Neural cell (in vitro differentiated cells): ENCODE measurements around the gene LUM. TPM values are rescaled to one million over a fixed set of nuclear protein-coding genes. Genes with fewer than 3 reads are reported as not detected.

Source experiments
- H2AFZ ChIP-seq: fragments of 200-600, 300-800 bp; sonication (generic), shearing (Covaris generic); 2 replicates; pipeline ENCODE4 v1.6.0; 2014; ENCODE audit warnings: low read depth, mild to moderate bottlenecking, antibody characterized with exemption, low read length, moderate library complexity
- H3F3A ChIP-seq: fragments of 200-600 bp; shearing (Covaris generic); 2 replicates; pipeline ENCODE4 v1.6.1; 2016; ENCODE audit warnings: mild to moderate bottlenecking, moderate library complexity, mixed read lengths, antibody characterized with exemption, low read length; ENCODE audit not compliant: insufficient read depth, poor library complexity, severe bottlenecking
- H3K27ac ChIP-seq: fragments of 200-600, 300-800 bp; sonication (generic), shearing (Covaris generic); 2 replicates; pipeline ENCODE4 v1.5.1; 2014; ENCODE audit warnings: mild to moderate bottlenecking, low read length, moderate library complexity
- H3K27me3 ChIP-seq: fragments of 300-800, 200-600 bp; sonication (generic), shearing (Covaris generic); 2 replicates; pipeline ENCODE4 v1.6.0; 2014; ENCODE audit warnings: mild to moderate bottlenecking, low read depth, low read length, moderate library complexity; ENCODE audit not compliant: insufficient read depth
- H3K36me3 ChIP-seq: fragments of 300-800, 200-600 bp; sonication (generic), shearing (Covaris generic); 2 replicates; pipeline ENCODE4 v1.5.1; 2014; ENCODE audit warnings: mild to moderate bottlenecking, antibody characterized with exemption, low read length, moderate library complexity; ENCODE audit not compliant: insufficient read depth
- H3K4me2 ChIP-seq: fragments of 300-800, 200-600 bp; sonication (generic), shearing (Covaris generic); 2 replicates; pipeline ENCODE4 v1.6.0; 2014; ENCODE audit warnings: mild to moderate bottlenecking, low read length
- H3K4me3 ChIP-seq: fragments of 300-800, 200-600 bp; sonication (generic), shearing (Covaris generic); 2 replicates; pipeline ENCODE4 v1.5.1; 2014; ENCODE audit warnings: mild to moderate bottlenecking, low read length, moderate library complexity
- H3K79me2 ChIP-seq: fragments of 200-600 bp; shearing (Covaris generic); replicated peaks from 2 replicates; pipeline ENCODE4 v1.6.0; 2014; ENCODE audit warnings: mild to moderate bottlenecking, low read length, moderate library complexity; ENCODE audit not compliant: insufficient read depth
- H3K9ac ChIP-seq: fragments of 300-800, 200-600 bp; sonication (generic), shearing (Covaris generic); 2 replicates; pipeline ENCODE4 v1.6.1; 2016; ENCODE audit warnings: mild to moderate bottlenecking, low read length, mixed read lengths
- H3K9me2 ChIP-seq: fragments of 200-600 bp; shearing (Covaris generic); 2 replicates; pipeline ENCODE4 v1.6.1; 2016; ENCODE audit warnings: mild to moderate bottlenecking, low read length, mixed read lengths; ENCODE audit not compliant: insufficient read depth
- H3K9me3 ChIP-seq: fragments of 200-600, 300-800 bp; sonication (generic), shearing (Covaris generic); 2 replicates; pipeline ENCODE4 v1.6.1; 2016; ENCODE audit warnings: mild to moderate bottlenecking, mixed run types, low read length, moderate library complexity, mixed read lengths
- H4K20me1 ChIP-seq: fragments of 200-600 bp; shearing (Covaris generic); 2 replicates; pipeline ENCODE4 v1.6.1; 2016; ENCODE audit warnings: mild to moderate bottlenecking, mixed run types; ENCODE audit not compliant: insufficient read depth
- EP300 ChIP-seq: fragments of 450-650 bp; conservative IDR thresholded peaks from 2 replicates; pipeline ENCODE4 v1.6.1; 2014; ENCODE audit warnings: antibody characterized with exemption, mild to moderate bottlenecking, moderate library complexity; ENCODE audit not compliant: poor library complexity, severe bottlenecking
- EZH2 ChIP-seq: fragments of 200-600, 300-800 bp; shearing (Covaris generic), sonication (generic); IDR thresholded peaks from 2 replicates; pipeline ENCODE4 v1.6.1; 2014; ENCODE audit warnings: antibody characterized with exemption, low read length, borderline replicate concordance, mild to moderate bottlenecking; ENCODE audit not compliant: insufficient read depth, poor library complexity, severe bottlenecking
- MXI1 ChIP-seq: fragments of 450-650 bp; conservative IDR thresholded peaks from 2 replicates; pipeline ENCODE4 v1.6.1; 2014; ENCODE audit warnings: antibody characterized with exemption, mild to moderate bottlenecking; ENCODE audit not compliant: poor library complexity, severe bottlenecking
- POLR2AphosphoS5 ChIP-seq: IDR thresholded peaks from 2 replicates; pipeline ENCODE4 v1.6.1; 2012
- RAD21 ChIP-seq: fragments of 450-650 bp; conservative IDR thresholded peaks from 2 replicates; pipeline ENCODE4 v1.6.1; 2014; ENCODE audit warnings: antibody characterized with exemption, mild to moderate bottlenecking, moderate library complexity
- SMC3 ChIP-seq: fragments of 450-650 bp; conservative IDR thresholded peaks from 2 replicates; pipeline ENCODE4 v1.6.1; 2014; ENCODE audit warnings: antibody characterized with exemption, mild to moderate bottlenecking, moderate library complexity; ENCODE audit not compliant: poor library complexity
- TAF1 ChIP-seq: IDR thresholded peaks from 2 replicates; pipeline ENCODE4 v1.6.1; 2012; ENCODE audit warnings: low read depth
- polyA plus RNA-seq: library from polyadenylated mRNA; depleted of rRNA; stranded (reverse); fragments of >200 nt; gene quantifications from 2 replicates; pipeline ENCODE4 v1.2.3, GENCODE V29; 2014
- TF ChIP-seq, protein P1 (sequence below): fragments of 450-650 bp; IDR thresholded peaks from 2 replicates; pipeline ENCODE4 v1.5.1; 2014; ENCODE audit warnings: antibody characterized with exemption, mild to moderate bottlenecking, moderate library complexity; ENCODE audit not compliant: poor library complexity, severe bottlenecking
- TF ChIP-seq, protein P2 (sequence below): IDR thresholded peaks from 2 replicates; pipeline ENCODE4 v1.6.1; 2012; ENCODE audit warnings: borderline replicate concordance

The LUM gene
- polyA plus RNA-seq, 1 donor from 2014 or later = 0.89 TPM

DNA sequence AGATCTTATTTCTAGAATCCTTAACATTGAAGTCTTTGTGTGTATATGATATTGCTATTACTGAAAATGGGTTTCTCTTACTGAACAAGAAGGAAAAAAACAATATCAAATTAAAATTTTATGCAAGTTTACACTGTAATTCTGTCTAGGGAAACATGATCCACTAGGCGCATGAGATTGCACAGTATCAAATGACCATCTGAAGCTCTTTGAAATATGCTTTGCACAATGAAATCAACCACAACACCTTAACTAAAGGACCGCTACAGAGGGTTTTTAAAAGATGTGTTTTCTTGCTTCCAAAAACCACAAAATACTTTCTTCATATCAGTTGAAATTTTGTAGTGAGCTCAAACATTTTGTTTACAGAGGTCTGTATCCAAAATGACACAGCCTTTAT lies 38.4 kb downstream of the LUM start:
- Histone ChIP-seq H3K79me2 (no peaks in the 10 kb centered on the region), H3F3A (no peaks in the 10 kb centered on the region), H3K27ac (no peak overlapping the region), H3K9me2 (no peaks in the 10 kb centered on the region), H2AFZ (no peak overlapping the region), H3K9me3 (no peaks in the 10 kb centered on the region), H3K4me3 (no peak overlapping the region), H3K27me3 (no peaks in the 10 kb centered on the region), H3K4me2 (no peak overlapping the region), H3K36me3 (no peaks in the 10 kb centered on the region), H3K9ac (no peak overlapping the region), H4K20me1 (no peaks in the 10 kb centered on the region)
- TF ChIP-seq MXI1 (no peak), EP300 (no peak), TAF1 (no peak), EZH2 (no peak), RAD21 (no peak), POLR2AphosphoS5 (no peak), SMC3 (no peak)
- TF ChIP-seq, protein P1, sequence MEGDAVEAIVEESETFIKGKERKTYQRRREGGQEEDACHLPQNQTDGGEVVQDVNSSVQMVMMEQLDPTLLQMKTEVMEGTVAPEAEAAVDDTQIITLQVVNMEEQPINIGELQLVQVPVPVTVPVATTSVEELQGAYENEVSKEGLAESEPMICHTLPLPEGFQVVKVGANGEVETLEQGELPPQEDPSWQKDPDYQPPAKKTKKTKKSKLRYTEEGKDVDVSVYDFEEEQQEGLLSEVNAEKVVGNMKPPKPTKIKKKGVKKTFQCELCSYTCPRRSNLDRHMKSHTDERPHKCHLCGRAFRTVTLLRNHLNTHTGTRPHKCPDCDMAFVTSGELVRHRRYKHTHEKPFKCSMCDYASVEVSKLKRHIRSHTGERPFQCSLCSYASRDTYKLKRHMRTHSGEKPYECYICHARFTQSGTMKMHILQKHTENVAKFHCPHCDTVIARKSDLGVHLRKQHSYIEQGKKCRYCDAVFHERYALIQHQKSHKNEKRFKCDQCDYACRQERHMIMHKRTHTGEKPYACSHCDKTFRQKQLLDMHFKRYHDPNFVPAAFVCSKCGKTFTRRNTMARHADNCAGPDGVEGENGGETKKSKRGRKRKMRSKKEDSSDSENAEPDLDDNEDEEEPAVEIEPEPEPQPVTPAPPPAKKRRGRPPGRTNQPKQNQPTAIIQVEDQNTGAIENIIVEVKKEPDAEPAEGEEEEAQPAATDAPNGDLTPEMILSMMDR = no peak
- TF ChIP-seq, protein P2, sequence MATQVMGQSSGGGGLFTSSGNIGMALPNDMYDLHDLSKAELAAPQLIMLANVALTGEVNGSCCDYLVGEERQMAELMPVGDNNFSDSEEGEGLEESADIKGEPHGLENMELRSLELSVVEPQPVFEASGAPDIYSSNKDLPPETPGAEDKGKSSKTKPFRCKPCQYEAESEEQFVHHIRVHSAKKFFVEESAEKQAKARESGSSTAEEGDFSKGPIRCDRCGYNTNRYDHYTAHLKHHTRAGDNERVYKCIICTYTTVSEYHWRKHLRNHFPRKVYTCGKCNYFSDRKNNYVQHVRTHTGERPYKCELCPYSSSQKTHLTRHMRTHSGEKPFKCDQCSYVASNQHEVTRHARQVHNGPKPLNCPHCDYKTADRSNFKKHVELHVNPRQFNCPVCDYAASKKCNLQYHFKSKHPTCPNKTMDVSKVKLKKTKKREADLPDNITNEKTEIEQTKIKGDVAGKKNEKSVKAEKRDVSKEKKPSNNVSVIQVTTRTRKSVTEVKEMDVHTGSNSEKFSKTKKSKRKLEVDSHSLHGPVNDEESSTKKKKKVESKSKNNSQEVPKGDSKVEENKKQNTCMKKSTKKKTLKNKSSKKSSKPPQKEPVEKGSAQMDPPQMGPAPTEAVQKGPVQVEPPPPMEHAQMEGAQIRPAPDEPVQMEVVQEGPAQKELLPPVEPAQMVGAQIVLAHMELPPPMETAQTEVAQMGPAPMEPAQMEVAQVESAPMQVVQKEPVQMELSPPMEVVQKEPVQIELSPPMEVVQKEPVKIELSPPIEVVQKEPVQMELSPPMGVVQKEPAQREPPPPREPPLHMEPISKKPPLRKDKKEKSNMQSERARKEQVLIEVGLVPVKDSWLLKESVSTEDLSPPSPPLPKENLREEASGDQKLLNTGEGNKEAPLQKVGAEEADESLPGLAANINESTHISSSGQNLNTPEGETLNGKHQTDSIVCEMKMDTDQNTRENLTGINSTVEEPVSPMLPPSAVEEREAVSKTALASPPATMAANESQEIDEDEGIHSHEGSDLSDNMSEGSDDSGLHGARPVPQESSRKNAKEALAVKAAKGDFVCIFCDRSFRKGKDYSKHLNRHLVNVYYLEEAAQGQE = no peak

DNA sequence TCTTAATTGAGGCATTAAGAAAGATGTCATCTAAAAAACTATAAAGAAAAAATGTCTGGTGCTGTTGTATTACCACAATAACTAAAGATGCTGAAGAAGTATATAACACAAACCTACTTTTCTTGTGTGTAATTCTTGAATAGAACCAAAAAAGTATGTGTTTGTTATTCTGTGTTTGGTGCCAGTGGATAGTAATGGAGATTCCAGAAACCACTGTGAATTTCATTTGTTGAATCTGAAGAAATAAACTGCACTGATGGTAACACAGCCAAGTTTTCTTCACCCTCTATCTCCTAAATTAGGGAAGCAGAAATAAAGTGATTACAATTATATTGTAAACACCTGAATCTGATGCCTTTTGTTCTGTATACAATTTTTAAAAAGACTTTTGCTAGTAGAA lies 40.4 kb downstream of the LUM start:
- H3F3A ChIP-seq = no peaks in the 10 kb centered on the region
- no peaks in the 10 kb centered on the region for H3K9me3 ChIP-seq
- no peak overlapping the region for H3K4me2 ChIP-seq
- no peaks in the 10 kb centered on the region for H4K20me1 ChIP-seq
- H3K36me3 ChIP-seq = no peaks in the 10 kb centered on the region
- H3K27me3 ChIP-seq = no peaks in the 10 kb centered on the region
- H3K79me2 ChIP-seq = no peaks in the 10 kb centered on the region
- no peak overlapping the region for H2AFZ ChIP-seq
- no peak overlapping the region for H3K27ac ChIP-seq
- TF ChIP-seq, protein P1 = no peak
- TF ChIP-seq MXI1 (no peak), TAF1 (no peak)
- no peak overlapping the region for H3K9ac ChIP-seq
- no peak overlapping the region for H3K4me3 ChIP-seq
- no peaks in the 10 kb centered on the region for H3K9me2 ChIP-seq
